Psoas muscle (tissue), 8 donors: ENCODE results near the gene GREM2. TPM values are rescaled to one million over a fixed set of nuclear protein-coding genes. Genes with fewer than 3 reads are reported as not detected.

Experiments
- ATAC-seq, 4 donors: fragments of 200-7000 bp; cut with Tn5 transposase; one replicate each; pipeline ENCODE4 v1.9.1; 2020; ENCODE audit warnings: moderate library complexity in 3 of 4, mild to moderate bottlenecking in 2 of 4
- DNase-seq, 2 donors: peaks; one replicate each; pipeline ENCODE4 v3.0.0-alpha.2; 2020
- H3K27ac ChIP-seq: fragments of 200-600 bp; one replicate; pipeline ENCODE4 v1.8.0; 2022
- H3K27me3 ChIP-seq, 3 donors: fragments of 200-600 bp in 1 of 3; one replicate each; pipeline versions ENCODE4 v1.6.1 to v1.8.0; 2013 to 2022; ENCODE audit warnings: low read length in 2 of 3, mild to moderate bottlenecking in 2 of 3, moderate library complexity in 1 of 3; ENCODE audit not compliant: insufficient read depth in 3 of 3
- H3K36me3 ChIP-seq, 2 donors: fragments of 200-600 bp in 1 of 2; one replicate each; pipeline versions ENCODE4 v1.6.1 to v1.8.0; 2013 to 2022; ENCODE audit warnings: low read depth in 1 of 2, mild to moderate bottlenecking in 1 of 2, moderate library complexity in 1 of 2; ENCODE audit not compliant: insufficient read depth in 1 of 2
- H3K4me1 ChIP-seq: fragments of 200-600 bp; one replicate; pipeline ENCODE4 v1.8.0; 2022
- H3K4me3 ChIP-seq: fragments of 200-600 bp; one replicate; pipeline ENCODE4 v1.8.0; 2022; ENCODE audit warnings: mild to moderate bottlenecking
- H3K9me3 ChIP-seq: fragments of 200-600 bp; one replicate; pipeline ENCODE4 v1.8.0; 2022
- WGBS, 3 donors: extraction: QIAGEN DNeasy Blood & Tissue Kit; methylation state at CpG; one replicate each; pipeline versions ENCODE4 v1.1.6 to v1.1.7; 2013; 5-methylcytosine and 5-hydroxymethylcytosine counted together
- intact Hi-C, 2 donors: fragments of 100-400 bp; cut with DNase I; formaldehyde crosslinking; loops; one replicate each; pipeline versions ENCODE4 v1.11.0 to v1.14.2; 2022
- polyA plus RNA-seq, 3 donors: library from polyadenylated mRNA; stranded (reverse); fragments of 200-250 nt; gene quantifications; one replicate each; pipeline ENCODE4 v1.2.3, GENCODE V29; 2013
- total RNA-seq, 4 donors: library from RNA; stranded (reverse); fragmentation: NEBNext Ultra II Directional in 2 of 4; extraction: Animal tissue kit (Norgen Biotek cat#: 25700) in 2 of 4; gene quantifications; one replicate each; pipeline versions ENCODE4 v1.2.1 to v1.2.4, GENCODE V29; 2021 to 2023
- TF ChIP-seq, protein P1 (sequence below): fragments of 200-600 bp; IDR thresholded peaks from one replicate; pipeline ENCODE4 v1.8.0; 2022; ENCODE audit warnings: antibody characterized with exemption
- donor health status: healthy with polysubstance abuse.
- donor health status: DM: no; HTN: no; CAD: no; lungs with moderate emphysema.
- donor health status: Bipolar disorder and iron deficiency.
- donor health status: healthy.
- donor health status: DM: yes; HTN: yes; CAD: no.
- donor health status: DM: no; HTN: no; CAD: no.
- donor health status: DM: no; HTN: no; CAD: no.
- donor health status: DM: yes; HTN: yes; CAD: no.

Gene GREM2
- total and polyA plus RNA-seq, 7 donors: 0.56 to 9.5 (median 1.4) TPM

DNA sequence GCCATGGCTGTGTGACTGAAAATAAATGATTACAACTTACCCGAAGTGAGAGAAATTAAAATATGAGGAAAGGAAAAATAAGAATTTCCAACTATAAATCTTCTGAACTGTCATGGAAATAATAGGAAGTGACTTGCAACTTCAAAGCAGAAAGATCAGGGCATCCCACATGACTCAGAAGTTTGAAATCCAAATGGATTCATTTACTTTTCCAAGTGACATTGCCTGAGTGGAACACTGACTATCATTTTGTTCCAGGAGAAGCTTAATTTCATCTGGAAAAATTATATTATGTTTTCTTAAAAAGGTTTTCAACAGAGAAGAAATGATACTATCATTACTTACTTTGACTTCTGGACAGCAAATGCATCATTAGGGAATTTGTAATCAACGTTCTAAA lies 110.8 kb downstream of the GREM2 start:
- Histone ChIP-seq H3K9me3 (no peaks in the 10 kb centered on the region), H3K4me1 (no peaks in the 10 kb centered on the region), H3K27ac (no peak overlapping the region), H3K4me3 (no peak overlapping the region), H3K27me3 (peaks cover 0 to 2% (median 0%) of the 10 kb centered on the region in 3 donors), H3K36me3 (no peaks in the 10 kb centered on the region)
- TF ChIP-seq, protein P1, sequence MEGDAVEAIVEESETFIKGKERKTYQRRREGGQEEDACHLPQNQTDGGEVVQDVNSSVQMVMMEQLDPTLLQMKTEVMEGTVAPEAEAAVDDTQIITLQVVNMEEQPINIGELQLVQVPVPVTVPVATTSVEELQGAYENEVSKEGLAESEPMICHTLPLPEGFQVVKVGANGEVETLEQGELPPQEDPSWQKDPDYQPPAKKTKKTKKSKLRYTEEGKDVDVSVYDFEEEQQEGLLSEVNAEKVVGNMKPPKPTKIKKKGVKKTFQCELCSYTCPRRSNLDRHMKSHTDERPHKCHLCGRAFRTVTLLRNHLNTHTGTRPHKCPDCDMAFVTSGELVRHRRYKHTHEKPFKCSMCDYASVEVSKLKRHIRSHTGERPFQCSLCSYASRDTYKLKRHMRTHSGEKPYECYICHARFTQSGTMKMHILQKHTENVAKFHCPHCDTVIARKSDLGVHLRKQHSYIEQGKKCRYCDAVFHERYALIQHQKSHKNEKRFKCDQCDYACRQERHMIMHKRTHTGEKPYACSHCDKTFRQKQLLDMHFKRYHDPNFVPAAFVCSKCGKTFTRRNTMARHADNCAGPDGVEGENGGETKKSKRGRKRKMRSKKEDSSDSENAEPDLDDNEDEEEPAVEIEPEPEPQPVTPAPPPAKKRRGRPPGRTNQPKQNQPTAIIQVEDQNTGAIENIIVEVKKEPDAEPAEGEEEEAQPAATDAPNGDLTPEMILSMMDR: no peak
- 50 to 72% (median 60%) methylated on average over 2 of the region's 2 CpGs for WGBS, 3 donors
- ATAC-seq: no peak
- no peak for DNase-seq
- intact Hi-C loops: no loop called here

DNA sequence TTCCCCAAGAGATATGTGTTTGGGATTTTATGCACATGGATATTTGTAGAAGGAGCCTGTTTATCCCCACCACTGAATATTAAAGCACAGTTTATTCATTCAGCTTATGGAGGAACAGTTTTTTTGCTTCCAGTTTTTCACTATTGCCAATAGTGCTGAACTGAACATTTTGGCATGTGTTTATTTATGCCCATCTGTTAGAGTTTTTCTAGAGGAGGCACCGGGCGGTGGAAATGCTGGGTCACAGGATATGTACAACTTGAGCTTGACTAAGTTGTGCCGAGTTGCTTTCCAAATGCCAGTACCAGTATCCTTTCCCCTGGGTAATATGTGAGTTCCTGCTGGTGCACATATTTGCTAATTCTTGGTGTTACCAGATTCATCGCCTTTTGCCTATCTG lies 111.3 kb downstream of the GREM2 start:
- H3K9me3 ChIP-seq: no peaks in the 10 kb centered on the region
- TF ChIP-seq, protein P1: no peak
- H3K4me3 ChIP-seq: no peak overlapping the region
- no peak for DNase-seq
- 55 to 76% (median 62%) methylated on average over 4 of the region's 4 CpGs for WGBS, 3 donors
- H3K36me3 ChIP-seq: no peaks in the 10 kb centered on the region
- H3K4me1 ChIP-seq: no peaks in the 10 kb centered on the region
- ATAC-seq: no peak
- intact Hi-C loops: no loop called here
- H3K27ac ChIP-seq: no peak overlapping the region
- peaks cover 0 to 2% (median 0%) of the 10 kb centered on the region in 3 donors for H3K27me3 ChIP-seq

DNA sequence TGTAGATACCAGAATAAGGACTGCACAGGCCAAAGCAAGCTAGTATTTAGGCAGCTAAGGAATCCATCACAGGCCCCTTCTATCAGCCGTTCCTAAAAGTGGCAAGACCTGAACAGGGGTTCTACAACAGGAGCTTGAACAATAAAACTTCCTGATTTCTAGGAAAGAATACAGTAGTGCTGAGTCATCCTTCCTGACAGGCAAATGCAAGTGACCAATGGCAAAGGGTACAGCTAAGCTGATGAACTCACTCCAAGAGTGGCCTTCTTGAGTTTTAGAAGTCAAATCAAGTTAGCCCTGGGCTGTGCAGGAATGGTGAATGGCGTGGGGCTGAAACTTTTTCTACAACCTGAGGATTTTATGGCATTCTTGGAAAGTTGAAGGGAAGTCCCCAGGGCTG lies 112.9 kb downstream of the GREM2 start:
- Histone ChIP-seq H3K27me3 (no peaks in the 10 kb centered on the region), H3K36me3 (no peaks in the 10 kb centered on the region), H3K9me3 (no peaks in the 10 kb centered on the region), H3K27ac (no peak overlapping the region), H3K4me1 (no peaks in the 10 kb centered on the region), H3K4me3 (no peak overlapping the region)
- TF ChIP-seq, protein P1: no peak
- WGBS, 3 donors: 60 to 66% (median 63%) methylated on average over 2 of the region's 2 CpGs
- ATAC-seq (no peak), DNase-seq (no peak)
- intact Hi-C loops: no loop called here

DNA sequence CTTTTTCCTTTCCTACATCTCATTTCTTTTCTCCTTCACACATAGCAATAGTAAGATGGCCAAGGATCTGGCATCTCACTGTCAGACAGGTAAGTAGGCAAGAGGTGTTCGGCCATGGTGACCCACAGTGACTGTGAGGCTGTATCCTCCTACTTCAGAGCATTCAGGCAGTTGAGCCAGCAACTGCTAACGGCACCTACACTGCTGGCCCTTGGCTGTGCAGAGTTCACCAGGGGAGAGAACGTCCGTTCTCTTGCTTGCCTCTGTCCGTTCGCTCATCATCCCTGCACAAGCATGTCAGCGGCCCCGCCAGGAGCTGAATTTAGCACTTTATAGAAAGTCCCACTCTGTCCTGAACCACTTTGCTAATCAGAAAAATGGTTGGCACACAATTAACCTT lies 113.6 kb downstream of the GREM2 start:
- no peaks in the 10 kb centered on the region for H3K4me1 ChIP-seq
- 81 to 89% (median 86%) methylated on average over 8 of the region's 8 CpGs for WGBS, 3 donors
- H3K27ac ChIP-seq: no peak overlapping the region
- no peaks in the 10 kb centered on the region for H3K9me3 ChIP-seq
- H3K27me3 ChIP-seq: no peaks in the 10 kb centered on the region
- H3K36me3 ChIP-seq: no peaks in the 10 kb centered on the region
- ATAC-seq: no peak
- TF ChIP-seq, protein P1: no peak
- no peak for DNase-seq
- no peak overlapping the region for H3K4me3 ChIP-seq
- intact Hi-C loops: no loop called here

DNA sequence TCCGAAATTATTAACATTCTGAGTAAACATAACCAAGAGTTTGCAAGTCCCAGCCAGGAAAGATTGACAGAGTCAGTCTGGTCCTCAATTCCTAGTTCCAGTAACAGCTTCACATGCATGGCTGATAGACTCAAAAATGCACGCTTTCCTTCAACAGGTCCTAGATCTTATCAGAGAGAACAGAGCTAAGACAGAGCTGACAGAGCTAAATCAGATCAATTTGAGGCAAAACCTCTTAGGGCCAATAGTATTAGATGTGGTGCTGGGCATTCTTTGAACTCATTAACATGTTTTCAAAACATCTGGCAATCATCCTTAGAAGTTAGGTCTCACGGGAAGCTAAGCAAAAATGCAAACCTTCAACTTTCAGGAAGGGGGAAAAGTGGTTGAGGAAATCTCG lies 114.0 kb downstream of the GREM2 start:
- H3K4me1 ChIP-seq: no peaks in the 10 kb centered on the region
- DNase-seq: no peak
- intact Hi-C loops: no loop called here

More for the DNA sequence above, 114.0 kb downstream of the GREM2 start:
- no peak overlapping the region for H3K4me3 ChIP-seq
- H3K27me3 ChIP-seq: no peaks in the 10 kb centered on the region
- no peaks in the 10 kb centered on the region for H3K36me3 ChIP-seq
- no peaks in the 10 kb centered on the region for H3K9me3 ChIP-seq
- no peak overlapping the region for H3K27ac ChIP-seq
- TF ChIP-seq, protein P1: no peak
- WGBS, 3 donors: 52 to 57% (median 52%) methylated on average over 4 of the region's 4 CpGs
- ATAC-seq: no peak
